Ecto neural progenitor cell (in vitro differentiated cells): ENCODE results near the gene ASIC2.

Source experiments
- DNase-seq: peaks from one replicate; pipeline ENCODE4 v3.0.0-alpha.2; 2018; ENCODE audit warnings: low spot score

The ASIC2 gene

GRCh38 chr17:33202796-33203495 lies 90.1 kb downstream of the ASIC2 start:
- no peak for DNase-seq

DNA sequence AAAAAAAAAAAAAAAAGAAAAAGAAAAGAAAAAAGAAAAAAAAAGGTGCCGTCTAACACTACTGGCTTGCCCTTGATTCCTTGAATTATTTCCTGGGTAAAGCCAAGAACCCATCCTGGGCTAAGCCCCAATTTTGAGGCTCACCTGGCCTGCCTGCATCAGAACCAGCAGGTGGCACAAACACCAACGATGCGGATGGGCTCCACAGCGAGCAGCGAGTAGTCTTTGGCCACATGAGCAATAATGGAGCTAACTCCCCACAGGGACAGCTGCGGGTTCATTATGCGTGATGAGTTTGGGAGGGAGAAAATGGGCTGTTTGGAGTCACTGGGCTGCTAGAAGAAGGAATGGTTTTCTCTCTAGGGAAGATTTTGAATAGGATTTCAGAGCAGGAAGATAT lies 91.1 kb downstream of the ASIC2 start:
- no peak for DNase-seq

- no peak for DNase-seq
Measured at GRCh38 chr17:33201283-33201682, 91.8 kb downstream of the ASIC2 start.

GRCh38 chr17:33200587-33200986 lies 92.5 kb downstream of the ASIC2 start:
- no peak for DNase-seq

- no peak for DNase-seq
Measured at GRCh38 chr17:33199571-33200510, 93.3 kb downstream of the ASIC2 start.

GRCh38 chr17:33198954-33199353 lies 94.1 kb downstream of the ASIC2 start:
- no peak for DNase-seq

DNA sequence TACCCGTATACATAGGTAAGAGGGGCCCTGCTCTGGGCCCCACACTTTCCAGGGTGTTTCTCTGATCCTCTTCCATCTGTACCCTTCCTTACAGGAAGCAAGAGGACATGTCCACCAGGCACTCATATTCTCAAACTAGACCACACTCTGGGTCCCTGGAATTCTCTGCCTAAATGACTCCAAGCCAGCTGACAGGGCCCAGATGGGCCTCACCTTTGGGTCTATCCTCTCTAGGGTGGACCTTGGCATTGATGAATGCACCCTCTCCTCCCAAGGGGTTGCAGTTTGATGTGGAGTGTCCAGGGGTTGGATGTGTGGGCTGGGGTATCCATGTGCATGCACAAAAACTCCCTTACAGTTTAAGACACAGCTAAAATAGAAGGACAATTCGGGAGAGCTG lies 95.8 kb downstream of the ASIC2 start:
- DNase-seq, result no peak

- no peak for DNase-seq
Measured at GRCh38 chr17:33196883-33197282, 96.2 kb downstream of the ASIC2 start.

DNA sequence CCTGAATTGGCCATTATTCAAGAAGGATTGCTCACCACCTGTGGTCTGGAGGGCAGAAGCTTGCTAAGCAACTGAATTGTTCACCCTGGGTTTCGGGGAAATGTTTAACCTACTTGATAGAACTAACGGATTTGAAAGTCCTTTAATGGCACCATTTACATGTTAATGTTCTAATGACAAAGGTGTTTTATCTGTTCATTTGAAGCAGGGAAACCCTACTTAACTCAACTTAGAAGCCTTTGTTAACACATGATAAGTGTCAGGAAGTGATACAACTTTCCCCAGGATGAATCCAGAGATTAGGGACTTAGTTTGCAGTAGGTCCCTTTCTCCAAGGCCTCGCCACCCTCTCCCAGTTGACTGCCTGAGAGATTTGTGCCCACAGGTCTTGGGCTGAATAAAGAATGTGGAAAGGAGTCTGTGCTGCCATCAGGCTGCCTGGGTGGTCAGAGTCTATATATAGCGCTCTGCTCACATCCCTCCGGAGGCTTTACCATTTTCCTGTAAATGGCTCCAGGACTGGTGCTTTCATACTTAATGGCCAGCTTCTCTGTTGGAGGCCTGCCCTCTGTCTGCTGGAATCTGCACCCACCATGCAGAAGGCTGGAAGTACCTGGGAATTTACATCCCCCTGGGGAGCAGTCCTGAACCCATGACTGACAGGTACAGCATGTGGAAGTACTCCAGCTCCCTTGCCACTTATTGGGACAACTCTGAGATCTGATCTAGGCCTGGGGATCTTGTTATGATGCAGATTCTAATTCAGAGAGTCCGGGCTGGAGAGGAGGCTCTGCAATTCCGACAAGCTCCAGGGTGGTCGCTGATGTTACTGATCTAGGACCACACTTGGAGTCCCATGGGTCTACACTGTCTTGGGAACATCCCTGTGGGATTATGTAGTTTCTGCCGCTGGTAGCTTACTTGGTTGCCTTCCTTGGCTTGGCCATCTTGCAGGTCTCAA lies 99.9 kb downstream of the ASIC2 start:
- DNase-seq, result no peak

DNA sequence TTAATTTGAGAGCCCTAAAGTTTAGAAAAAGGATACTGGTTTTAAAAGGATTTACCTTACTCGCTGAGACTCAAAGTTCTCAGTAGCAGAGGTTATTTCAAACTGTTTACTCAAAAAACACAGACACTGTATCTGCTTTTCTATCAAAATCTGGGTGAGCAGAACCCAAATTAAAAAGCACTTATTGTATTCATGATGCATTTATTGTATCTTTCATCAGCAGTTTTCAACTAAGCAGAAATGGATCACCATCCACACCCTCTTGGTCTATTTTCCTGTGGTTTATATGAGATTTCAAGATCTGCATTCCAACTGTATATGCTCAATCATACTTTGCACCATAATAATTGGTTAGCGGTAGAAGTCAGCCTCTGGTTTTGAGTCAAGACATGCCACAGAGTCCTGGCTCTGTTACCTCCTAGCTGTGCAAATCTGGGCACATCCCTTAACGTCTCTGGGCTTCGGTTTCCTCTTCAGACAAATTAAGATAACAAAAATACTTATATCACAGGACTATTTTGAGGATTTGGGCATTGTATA lies 109.5 kb downstream of the ASIC2 start:
- no peak for DNase-seq

DNA sequence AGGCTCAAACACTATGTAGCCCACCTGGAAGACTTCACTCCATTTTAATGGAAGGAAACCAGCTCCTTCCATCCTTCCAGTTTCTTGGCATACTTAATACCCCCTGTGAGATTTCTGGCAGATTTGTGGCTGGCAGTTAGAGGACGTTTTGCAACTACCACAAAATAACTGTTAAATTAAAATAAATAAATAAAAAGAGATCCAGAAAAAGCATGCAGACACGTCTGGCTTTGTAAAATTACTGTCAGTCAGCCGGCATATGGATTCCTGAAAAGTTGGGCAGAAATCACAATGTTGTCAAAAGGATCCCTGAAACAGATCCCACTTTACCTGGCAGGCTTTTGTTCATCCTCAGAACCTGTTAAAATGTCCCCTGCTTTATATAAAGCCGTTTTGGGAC lies 113.9 kb downstream of the ASIC2 start:
- DNase-seq, result no peak

DNA sequence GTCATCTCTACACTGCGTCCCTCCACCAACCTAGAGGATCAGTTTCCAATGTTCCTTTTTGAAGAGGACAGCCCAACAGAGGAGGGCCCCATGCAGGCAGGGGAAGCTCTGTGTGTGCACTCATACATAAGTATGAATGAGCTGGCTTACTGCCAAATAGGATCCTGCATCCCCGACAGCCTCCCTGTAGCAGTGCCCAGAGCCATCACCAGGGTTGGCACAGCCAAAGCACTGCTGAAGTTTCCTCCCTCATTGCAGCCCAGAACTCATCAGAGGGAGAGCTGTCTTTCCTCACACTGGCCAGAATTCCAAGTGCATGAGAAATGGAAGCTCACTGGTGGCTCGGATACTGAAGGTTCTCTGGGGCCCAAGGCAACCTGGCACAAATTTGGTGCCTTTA lies 114.4 kb downstream of the ASIC2 start:
- DNase-seq, result no peak

- DNase-seq, result no peak
Measured at GRCh38 chr17:33175562-33175961, 117.5 kb downstream of the ASIC2 start.

DNA sequence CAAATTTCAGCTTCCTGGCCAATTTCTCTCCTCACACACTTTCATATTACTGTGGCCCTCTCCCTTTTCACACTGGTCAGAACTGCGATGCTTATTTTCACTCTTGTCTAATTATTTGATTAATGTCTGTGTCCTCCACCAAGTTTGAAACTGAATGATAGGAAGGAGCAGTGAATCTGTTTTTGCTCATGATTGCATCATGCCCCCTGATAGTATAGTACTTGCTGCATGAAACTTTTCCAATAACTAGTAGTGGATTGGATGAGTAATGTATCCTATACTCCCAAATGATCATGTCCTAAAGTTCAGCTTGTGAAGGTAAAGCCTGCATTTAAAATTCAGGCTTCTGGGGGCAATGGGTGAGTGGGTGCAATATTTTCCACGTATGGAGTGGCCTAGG lies 121.2 kb downstream of the ASIC2 start:
- no peak for DNase-seq

DNA sequence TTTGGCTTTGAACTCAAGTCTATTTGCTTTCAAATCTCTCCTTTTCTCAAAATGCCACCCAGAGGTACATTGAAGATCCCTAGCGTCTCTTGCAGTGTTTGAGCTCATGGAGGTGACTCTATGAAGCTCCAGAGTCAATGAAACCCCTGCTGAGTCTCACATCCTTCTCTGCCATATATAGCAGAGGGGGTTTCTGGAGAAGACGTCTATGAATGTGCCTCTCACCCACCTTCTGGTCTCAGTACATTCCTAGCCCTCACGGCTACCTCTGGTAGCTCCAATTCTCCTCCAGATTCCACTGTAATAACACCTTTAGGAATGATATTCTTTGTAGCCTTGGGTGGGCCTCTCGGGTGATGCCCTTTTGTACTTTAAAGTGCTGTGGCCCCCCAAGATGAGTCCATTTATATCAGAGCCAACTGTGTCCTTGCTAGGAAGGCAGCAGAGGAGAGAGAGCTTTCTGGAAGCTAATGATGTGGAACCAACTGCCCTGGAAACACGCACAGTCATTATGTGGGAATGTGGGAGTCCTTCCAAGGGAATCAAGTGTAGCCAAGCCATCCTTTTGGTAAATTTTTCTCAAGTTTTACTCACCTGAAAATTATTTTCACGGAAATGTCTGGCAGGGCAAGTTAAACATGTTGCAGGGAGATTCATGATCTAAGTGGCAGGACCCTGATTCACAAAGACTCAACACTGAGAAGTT lies 123.4 kb downstream of the ASIC2 start:
- DNase-seq, result no peak

DNA sequence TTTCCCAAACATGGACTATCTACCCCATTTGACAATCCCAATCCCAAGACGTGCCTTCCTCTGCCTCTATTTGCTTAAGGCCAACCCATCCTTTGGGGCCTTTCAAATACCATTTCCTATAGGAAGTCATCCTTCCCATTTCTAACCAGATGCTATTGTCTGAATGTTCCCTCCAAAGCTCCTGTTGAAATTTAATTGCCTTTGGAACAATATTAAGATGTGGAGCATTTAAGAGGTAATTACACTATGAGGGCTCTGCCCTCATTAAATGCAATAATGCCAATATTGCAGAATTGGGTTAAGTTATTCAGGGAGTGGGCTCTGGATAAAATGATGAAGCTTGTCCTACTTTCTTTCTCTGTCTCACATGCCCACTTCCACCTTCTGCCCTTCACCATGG lies 125.4 kb downstream of the ASIC2 start:
- DNase-seq, result no peak

- DNase-seq, result no peak
Measured at GRCh38 chr17:33166472-33166871, 126.6 kb downstream of the ASIC2 start.

DNA sequence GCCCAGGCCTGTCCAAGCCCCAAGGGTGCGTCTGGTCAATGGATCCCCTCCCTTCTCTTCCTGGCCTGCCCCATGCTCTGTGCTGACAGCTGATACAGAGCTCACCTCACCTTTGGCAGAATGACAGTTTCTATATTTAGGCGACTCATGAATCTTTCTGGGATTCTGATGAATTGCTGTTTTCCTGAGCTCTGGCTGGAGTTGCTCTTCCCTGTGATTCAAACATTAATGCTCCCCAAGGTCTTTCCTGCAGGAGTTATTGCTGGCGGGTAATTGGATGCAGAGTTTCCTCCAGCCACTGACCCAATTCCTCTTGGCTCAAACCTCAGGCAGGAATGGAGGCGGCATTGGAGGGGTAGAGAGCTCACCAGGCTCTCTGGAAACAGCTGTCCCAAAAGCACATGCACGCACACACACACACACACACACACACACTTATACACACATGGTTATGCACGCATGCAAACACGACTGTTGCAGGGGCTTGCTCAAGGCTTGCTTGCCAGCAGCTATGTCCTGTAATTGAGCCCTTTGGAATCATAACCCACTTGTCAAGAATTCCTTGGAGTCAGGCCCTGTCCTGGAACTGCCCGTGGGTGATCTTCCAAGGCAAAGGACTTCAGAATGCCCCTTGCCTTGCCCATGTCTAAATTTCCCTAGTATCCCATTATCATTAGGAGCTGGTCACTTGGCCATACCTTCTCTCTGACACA lies 128.8 kb downstream of the ASIC2 start:
- DNase-seq, result no peak

DNA sequence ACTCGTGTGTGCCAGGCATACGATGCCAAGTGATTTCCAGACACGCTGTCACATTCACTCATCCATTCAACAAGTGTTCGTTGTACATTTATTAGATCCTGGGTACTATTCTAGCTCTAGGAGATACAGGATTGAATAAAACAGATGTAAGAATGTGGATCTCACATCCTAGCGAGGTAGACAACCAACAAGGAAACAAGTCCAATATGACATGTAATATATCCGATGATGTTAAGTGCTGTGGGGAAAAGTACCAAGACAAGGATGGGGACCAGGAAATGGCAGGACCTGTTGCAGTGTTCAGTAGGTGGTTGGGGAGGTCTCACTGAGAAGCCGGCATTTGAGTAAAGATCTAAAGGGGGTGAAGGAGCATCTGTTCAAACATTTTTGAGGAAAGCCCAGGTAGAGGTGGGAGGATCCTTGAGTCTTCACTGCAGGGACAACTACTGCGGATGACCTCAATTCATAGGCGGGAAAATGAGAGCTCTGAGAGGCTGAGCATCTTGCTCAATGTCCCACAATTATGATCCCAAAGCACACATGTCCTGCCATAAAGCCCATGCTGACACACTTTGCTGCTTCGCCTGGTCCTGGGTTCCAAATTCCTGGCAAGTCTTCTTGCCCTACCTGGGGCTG lies 129.4 kb downstream of the ASIC2 start:
- DNase-seq, result no peak

DNA sequence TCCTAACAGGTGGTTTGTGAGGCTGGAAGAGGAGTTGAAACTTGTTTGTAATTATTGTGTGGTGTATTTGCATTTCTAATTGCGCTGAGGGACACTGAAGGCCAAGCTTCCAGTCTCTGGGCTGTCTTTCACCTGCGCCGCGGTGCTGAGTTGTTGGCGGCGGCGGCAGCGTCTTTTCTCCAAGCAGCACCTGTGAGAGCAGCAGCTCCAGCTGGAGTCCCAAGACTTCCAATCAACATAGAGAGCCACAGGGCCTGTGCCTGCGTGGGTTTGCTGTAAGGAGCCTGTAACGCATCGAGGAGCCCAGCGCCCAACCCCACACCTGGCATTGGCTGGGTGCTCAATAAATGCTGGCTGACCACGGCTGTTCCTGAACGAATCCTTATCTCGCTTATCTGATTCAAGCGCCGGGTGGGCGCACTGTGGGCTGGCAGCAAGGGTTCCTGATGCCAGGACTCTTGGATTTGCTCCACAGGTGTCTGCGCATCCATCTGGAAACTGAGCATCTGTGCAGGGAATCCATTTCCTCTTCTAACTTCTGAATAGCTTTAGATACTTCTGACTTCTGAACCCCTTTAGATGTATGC lies 138.1 kb downstream of the ASIC2 start:
- no peak for DNase-seq
